GDM1 (cell line): ENCODE results near the gene MED15.

Source experiments
- DNase-seq: peaks from one replicate; lab custom pipeline; 2025; lab: John Stamatoyannopoulos, UW

The MED15 gene

GRCh38 chr22:20571531-20572007 lies 64.2 kb downstream of the MED15 start:
- DNase-seq = no peak

GRCh38 chr22:20572132-20572802 lies 64.9 kb downstream of the MED15 start:
- DNase-seq = no peak

GRCh38 chr22:20573176-20573832 lies 65.9 kb downstream of the MED15 start:
- no peak for DNase-seq

GRCh38 chr22:20573833-20574615 lies 66.6 kb downstream of the MED15 start:
- DNase-seq = no peak

GRCh38 chr22:20574920-20575353 lies 67.5 kb downstream of the MED15 start:
- DNase-seq = no peak

- DNase-seq = no peak
These were observed 68.5 kb downstream of the MED15 start for GRCh38 chr22:20575724-20576444.

GRCh38 chr22:20576445-20576816 lies 69.0 kb downstream of the MED15 start:
- DNase-seq = no peak

GRCh38 chr22:20577045-20577444 lies 69.6 kb downstream of the MED15 start:
- no peak for DNase-seq

GRCh38 chr22:20577549-20577975 lies 70.2 kb downstream of the MED15 start:
- DNase-seq = no peak

GRCh38 chr22:20578192-20578591 lies 70.8 kb downstream of the MED15 start:
- no peak for DNase-seq

GRCh38 chr22:20578707-20579106 lies 71.3 kb downstream of the MED15 start:
- no peak for DNase-seq

- DNase-seq = no peak
These were observed 72.1 kb downstream of the MED15 start for GRCh38 chr22:20579273-20580120.

GRCh38 chr22:20580179-20580578 lies 72.8 kb downstream of the MED15 start:
- no peak for DNase-seq

- no peak for DNase-seq
These were observed 73.4 kb downstream of the MED15 start for GRCh38 chr22:20580611-20581502.

GRCh38 chr22:20581503-20582170 lies 74.2 kb downstream of the MED15 start:
- no peak for DNase-seq

GRCh38 chr22:20582171-20582511 lies 74.7 kb downstream of the MED15 start:
- no peak for DNase-seq

GRCh38 chr22:20582520-20583361 lies 75.3 kb downstream of the MED15 start:
- no peak for DNase-seq

GRCh38 chr22:20583471-20583922 lies 76.1 kb downstream of the MED15 start:
- DNase-seq = no peak
